ENCODE measurements around the gene AREL1.

GRCh38 chr14:74619672-74620131 lies 93.2 kb downstream of the AREL1 start:
- TF ChIP-seq CTCF (IDR thresholded peaks at IDR 0.05) (no peak), POLR2AphosphoS5 (IDR thresholded peaks at IDR 0.05; ENCODE audit: low read depth, low read length) (no peak)
